Activated CD8-positive, alpha-beta memory T cell treated with anti-CD3 and anti-CD28 coated beads for 36 hours (primary cell): ENCODE results near the gene MACROD1. TPM values are rescaled to one million over a fixed set of nuclear protein-coding genes. Genes with fewer than 3 reads are reported as not detected.
"Not testable (repeated sequence)": the region's sequence is repeated elsewhere in the genome, so short reads cannot be mapped to it uniquely, and the experiment has no call there.

ENCODE experiments used
- CTCF ChIA-PET: fragments of 350-600 bp; sonication (Branson Sonifier 250); formaldehyde crosslinking; loops from one replicate; lab custom pipeline; 2021; ENCODE audit warnings: antibody characterized with exemption; lab: Charles Lee
- POLR2A ChIA-PET: fragments of 350-600 bp; sonication (Branson Sonifier 250); formaldehyde crosslinking; loops from one replicate; lab custom pipeline; 2021; ENCODE audit warnings: antibody characterized with exemption; lab: Charles Lee
- total RNA-seq, 2 experiments: library from RNA; stranded (reverse); gene quantifications; one replicate each; pipeline ENCODE4 v1.2.3, GENCODE V29; 2021

The MACROD1 gene
- total RNA-seq, 2 experiments from 2014 or later: 20.6 to 21.8 TPM

- CTCF ChIA-PET: no interaction called here
- POLR2A ChIA-PET: no interaction called here
These were observed 106.4 kb downstream of the MACROD1 start for GRCh38 chr11:64059339-64060140.

DNA sequence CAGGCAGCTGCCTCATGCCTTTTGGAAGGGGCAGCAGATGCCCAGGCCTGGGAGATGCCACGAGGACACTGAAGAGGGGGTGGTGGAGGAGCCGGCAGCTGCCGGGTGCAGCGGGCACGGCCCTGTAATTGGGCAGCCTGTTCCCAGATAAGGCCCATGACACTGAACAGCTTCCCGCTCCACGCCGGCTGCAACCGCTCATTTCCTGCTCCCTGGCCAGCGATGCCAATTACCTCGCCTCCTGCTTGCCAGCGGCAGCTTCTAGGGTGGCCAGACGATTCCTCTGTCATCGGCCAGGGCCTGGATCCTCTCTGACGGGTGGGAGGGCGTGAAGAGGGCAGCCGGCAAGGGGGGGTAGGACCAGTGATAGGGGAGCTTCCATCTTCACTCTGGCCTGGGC is 107.4 kb downstream of the MACROD1 start:
- POLR2A ChIA-PET: no interaction called here
- CTCF ChIA-PET: no interaction called here

DNA sequence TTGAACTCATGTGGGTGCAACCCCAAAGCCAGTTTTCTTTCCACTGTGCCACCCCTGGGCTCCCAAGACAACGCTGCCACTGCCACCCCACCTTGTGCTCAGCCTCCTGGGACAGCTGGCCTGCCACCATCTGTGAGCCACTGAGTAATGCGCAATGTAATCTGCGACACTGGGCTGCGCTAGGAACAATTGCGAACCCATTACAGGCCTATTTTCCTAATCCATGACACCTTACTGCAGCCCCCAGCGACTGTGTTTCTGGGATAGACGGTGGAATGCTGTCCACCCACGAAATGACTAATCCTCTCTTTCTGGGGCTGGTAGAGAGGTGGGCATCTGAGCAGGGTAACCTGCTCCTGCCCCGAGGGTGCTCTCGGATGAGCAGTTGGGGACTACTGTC is 108.0 kb downstream of the MACROD1 start:
- POLR2A ChIA-PET: no interaction called here
- CTCF ChIA-PET: no interaction called here

GRCh38 chr11:64056861-64057260 is 109.1 kb downstream of the MACROD1 start:
- CTCF ChIA-PET: no interaction called here
- POLR2A ChIA-PET: interaction anchor here (0.6 kb wide), 1 partner anchor 55 kb away, joined by 4 read pairs; no protein-coding TSS in a partner anchor

DNA sequence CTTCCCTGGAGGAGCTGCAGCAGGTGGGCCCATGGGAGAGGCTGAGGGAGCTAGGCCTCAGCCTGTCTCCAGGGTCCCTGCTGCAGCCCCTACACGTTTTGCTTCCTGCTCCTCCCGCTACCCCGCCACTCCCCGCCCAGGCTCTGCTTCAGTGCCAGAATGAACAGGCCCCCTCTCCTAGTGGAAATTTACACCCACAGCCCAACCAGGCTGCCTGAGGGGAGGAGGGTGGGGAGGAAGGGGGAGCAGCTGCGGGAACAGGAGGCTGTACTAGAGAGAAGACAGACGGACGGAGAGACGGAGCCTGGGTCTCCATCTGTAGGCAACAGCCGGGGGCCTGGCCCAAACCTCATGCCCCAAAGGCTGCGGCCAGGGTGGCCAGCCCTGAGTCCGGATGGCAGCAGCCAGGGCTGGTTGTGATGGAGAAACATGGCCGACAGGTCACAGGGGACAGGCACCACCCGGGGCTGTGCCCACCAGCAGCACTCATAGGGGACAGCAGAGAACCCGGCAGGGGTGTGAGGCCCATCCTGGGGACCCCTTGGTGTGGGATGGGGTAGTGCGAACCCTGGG is 109.6 kb downstream of the MACROD1 start:
- POLR2A ChIA-PET: interaction anchor here (0.6 kb wide), 1 partner anchor 55 kb away, joined by 4 read pairs; no protein-coding TSS in a partner anchor
- CTCF ChIA-PET: no interaction called here

- POLR2A ChIA-PET: no interaction called here
- CTCF ChIA-PET: no interaction called here
These were observed 110.8 kb downstream of the MACROD1 start for GRCh38 chr11:64055077-64055476.

DNA sequence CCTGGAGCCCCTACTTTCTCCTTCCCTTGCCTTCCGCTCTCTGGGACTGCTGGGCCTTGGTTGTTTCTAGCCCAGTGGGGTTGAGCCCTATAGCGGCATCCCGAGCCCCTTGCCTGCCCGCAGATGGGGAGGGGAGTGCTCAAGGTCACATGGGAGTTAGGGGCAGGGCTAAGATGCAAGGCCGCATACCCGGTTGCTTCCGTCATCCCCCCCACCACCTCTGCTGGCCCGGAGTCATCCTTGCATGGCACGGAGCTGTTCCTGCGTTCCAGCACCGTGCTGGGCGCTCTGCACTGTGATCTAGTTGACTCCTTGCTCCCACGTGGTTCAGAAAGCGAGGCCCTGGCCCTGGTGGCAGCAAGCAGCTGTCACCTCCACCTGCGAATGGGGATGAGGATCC is 112.2 kb downstream of the MACROD1 start:
- ChIA-PET POLR2A (no interaction called here), CTCF (no interaction called here)

DNA sequence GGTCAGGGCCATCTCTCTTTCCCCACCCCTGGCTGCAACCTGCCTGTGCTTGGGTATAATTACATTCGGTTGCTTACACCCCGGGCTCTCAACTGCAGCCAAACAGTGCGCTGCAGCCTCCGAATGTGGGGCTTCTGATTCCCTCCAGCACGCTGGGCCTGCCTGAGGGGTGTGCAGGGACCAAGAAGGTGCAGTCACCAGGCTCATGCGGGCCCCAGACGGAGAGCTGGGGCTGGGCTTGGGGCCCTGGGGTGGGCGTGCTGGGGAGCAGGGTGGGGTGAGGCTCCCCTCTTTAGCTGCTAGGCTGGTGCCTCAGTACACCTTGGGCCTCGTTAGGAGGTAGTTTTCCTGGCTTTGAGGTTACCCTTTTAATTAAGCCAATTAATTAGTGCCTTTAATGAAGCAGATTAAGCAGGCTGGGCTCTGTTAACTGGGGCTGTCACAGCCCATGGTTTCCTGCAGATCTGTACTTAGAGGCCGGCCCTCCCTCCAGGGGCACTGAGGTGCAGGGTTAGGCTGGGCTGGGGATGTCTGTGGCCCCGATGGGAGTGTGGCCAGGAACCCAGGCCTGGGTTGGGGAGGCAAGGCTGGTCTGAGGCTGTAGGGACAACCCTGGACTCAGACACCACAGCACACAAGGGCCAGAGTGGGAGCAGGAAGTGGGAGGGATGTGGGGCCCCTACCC is 112.8 kb downstream of the MACROD1 start:
- ChIA-PET POLR2A (no interaction called here), CTCF (no interaction called here)

- CTCF ChIA-PET: no interaction called here
- POLR2A ChIA-PET: no interaction called here
These were observed 113.5 kb downstream of the MACROD1 start for GRCh38 chr11:64052436-64052835.

GRCh38 chr11:64051297-64051696 is 114.6 kb downstream of the MACROD1 start:
- CTCF ChIA-PET: no interaction called here
- POLR2A ChIA-PET: no interaction called here

- CTCF ChIA-PET: no interaction called here
- POLR2A ChIA-PET: no interaction called here
These were observed 116.4 kb downstream of the MACROD1 start for GRCh38 chr11:64049509-64049908.

DNA sequence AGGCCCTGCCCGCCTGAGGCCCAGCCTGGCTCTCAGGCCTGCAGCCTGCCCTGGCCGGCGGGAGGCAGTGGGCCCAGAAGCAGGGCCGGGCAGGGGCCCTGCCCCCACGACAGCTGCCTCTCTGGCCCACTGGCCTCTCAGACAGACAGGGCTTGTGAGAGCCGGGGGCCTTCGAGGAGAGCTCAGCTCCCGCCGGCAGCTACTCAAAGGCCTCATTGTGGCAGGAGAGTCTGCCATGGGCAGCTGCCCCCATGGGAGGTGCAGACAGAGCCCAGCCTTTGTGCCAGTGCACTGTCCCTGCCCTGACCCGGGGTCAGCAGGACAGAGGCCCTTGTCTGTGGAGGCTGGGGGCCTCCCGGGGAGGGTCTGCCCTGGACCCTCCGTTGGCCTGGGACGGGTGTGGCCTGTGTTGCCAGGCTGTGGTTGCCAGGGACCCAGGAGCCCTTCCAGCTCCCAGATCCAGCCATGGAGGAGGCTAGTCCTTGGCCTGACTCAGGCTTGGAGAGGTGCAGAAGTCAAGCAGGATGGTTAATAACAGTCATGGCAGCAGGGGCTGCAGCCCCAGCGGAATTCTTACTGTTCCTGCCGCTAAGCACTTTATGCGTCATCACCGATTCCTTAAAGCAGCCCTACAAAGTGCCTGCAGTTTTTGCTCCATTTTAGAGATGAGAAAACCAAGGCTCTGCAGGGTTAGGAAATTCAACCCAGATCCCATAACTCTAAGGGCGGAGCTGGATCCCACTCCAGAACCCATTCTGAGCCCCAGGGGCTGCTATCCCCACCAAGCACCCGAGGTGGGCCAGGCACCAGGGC is 117.7 kb downstream of the MACROD1 start:
- ChIA-PET POLR2A (interaction anchor here (0.8 kb wide), 1 partner anchor 96 kb away, joined by 3 read pairs; no protein-coding TSS in a partner anchor), CTCF (interaction anchor here (0.5 kb wide), 1 partner anchor 309 kb away, joined by 3 read pairs; no protein-coding TSS in a partner anchor)

DNA sequence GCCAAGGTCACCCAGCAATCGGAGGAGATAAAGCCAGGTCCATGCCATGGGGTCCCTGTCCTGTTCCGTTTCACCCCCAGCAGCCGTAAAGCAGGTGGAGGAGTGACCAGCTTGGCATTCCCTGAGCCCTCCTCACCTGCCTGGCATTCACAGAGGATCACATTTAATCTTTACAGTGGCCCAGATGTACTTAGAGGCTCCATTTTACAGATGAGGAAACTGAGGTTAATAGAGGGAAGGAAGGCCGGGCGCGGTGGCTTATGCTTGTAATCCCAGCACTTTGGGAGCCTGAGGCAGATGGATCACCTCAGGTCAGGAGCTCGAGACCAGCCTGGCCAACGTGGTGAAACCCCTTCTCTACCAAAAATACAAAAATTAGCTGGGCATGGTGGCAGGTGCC is 118.5 kb downstream of the MACROD1 start:
- POLR2A ChIA-PET: not testable (repeated sequence)
- CTCF ChIA-PET: interaction anchor here (0.5 kb wide), 1 partner anchor 309 kb away, joined by 3 read pairs; no protein-coding TSS in a partner anchor

GRCh38 chr11:64045700-64046099 is 120.2 kb downstream of the MACROD1 start:
- ChIA-PET POLR2A (no interaction called here), CTCF (no interaction called here)

- POLR2A ChIA-PET: no interaction called here
These were observed 121.1 kb downstream of the MACROD1 start for GRCh38 chr11:64044730-64045393.

DNA sequence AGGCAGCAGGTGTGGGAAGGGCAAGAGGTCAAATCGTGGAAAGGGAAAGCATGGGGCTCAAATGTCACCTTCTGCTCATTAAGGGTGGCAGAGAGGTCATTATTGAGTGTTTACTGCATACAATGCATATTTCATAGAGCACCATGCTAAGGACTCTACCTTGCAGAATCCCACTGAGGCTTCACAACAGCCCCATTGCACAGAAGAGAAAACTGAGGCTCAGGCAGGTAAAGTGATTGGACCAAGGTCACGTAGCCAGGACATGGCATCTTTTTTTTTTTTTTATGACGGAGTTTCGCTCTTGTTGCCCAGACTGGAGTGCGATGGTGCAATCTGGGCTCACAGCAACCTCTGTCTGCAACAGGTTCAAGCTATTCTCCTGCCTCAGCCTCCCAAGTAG is 122.4 kb downstream of the MACROD1 start:
- ChIA-PET POLR2A (interaction anchor here (0.6 kb wide), 2 partner anchors 9 to 52 kb away, joined by 3 read pairs; no protein-coding TSS in a partner anchor), CTCF (no interaction called here)

More at GRCh38 chr11:64044730-64045393, 121.1 kb downstream of the MACROD1 start:
- CTCF ChIA-PET: interaction anchor here (0.5 kb wide), 1 partner anchor 158 kb away, joined by 4 read pairs; no protein-coding TSS in a partner anchor

DNA sequence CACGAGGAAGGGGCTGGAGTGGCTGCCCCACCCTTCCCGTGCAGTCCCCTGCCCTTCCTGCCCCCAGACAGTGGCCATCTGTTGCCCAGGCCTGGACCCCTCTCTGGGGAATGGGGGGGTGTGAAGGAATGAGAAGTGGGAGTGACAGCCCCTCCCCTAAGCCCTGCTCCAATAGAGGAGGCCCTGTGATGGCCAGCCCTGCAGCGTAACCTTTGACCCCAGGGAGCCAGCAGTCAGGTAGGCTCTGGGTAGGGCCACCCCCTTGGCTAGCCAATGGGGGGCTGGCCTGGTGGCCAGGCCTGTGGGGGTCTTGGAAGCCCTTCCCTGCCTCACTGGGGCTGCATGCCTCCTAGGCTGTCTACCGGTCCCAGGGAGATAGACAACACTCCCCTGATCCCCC is 123.6 kb downstream of the MACROD1 start:
- ChIA-PET POLR2A (no interaction called here), CTCF (no interaction called here)

GRCh38 chr11:64041846-64042245 is 124.1 kb downstream of the MACROD1 start:
- POLR2A ChIA-PET: interaction anchor here (0.8 kb wide), 1 partner anchor 88 kb away, joined by 4 read pairs; no protein-coding TSS in a partner anchor

More at GRCh38 chr11:64041846-64042245, 124.1 kb downstream of the MACROD1 start:
- CTCF ChIA-PET: no interaction called here
